ENCODE results near the gene KCP. TPM values are rescaled to one million over a fixed set of nuclear protein-coding genes. Genes with fewer than 3 reads are reported as not detected.

KCP gene
- polyA plus RNA-seq, 3 donors, result 0.11 to 0.16 TPM; not detected in 1

DNA sequence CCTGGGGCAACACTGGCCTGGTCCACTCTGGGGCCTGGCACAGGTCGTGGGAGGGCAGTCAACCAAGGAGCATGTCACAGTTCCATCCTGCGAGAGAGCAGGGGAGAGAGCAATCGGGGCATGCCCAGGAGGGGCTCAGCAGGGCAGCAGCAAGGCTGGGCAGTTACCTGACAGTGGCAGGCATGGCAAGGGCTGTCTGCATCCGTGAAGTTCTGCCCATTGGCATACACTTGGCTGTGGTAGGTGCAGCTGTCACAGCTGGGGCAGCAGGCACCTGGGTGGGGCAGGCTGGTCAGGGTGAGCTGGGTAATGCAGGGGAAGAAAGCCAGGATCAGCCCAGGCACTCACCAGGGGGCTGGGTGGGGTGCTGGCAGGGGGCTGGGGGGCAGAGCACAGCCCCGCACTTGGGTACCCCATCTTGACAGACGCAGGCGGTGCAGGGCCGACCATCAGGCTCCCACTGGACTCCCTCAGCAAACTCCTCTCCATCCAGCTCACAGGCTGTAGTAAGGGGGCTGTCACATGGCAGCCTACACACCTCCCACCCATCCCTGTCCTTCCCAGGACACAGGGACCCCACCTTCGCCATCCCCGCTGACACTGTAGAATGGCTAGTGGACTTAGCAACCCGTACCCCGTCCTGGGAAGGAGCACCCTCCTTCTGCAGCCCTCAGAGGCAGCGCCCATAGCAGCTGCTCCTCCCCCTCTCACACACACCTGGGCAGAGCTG is 17.8 kb downstream of the KCP start:
- H3K4me3 Mint-ChIP-seq, result no peak overlapping the region
- WGBS (ENCODE audit: insufficient coverage), result 96% methylated on average over 12 of the region's 13 CpGs
- H3K27me3 Mint-ChIP-seq (ENCODE audit: low read depth in 3 of 3), result peaks cover 22 to 38% (median 29%) of the 10 kb centered on the region in 3 donors
- no peak overlapping the region for H3K4me2 ChIP-seq (replicated peaks; ENCODE audit: extremely low read depth, low read length, poor library complexity, severe bottlenecking)
- H3K4me1 Mint-ChIP-seq, result no peaks in the 10 kb centered on the region
- no peak for DNase-seq
- peaks cover 0 to 2% of the 10 kb centered on the region in 2 donors for H3K36me3 Mint-ChIP-seq
- H2AFZ ChIP-seq (ENCODE audit: insufficient read depth, low read depth, low read length, poor library complexity, severe bottlenecking), result no peak overlapping the region
- H4K20me1 ChIP-seq (ENCODE audit: insufficient read depth, low read length), result no peaks in the 10 kb centered on the region
- TF ChIP-seq, protein P1, sequence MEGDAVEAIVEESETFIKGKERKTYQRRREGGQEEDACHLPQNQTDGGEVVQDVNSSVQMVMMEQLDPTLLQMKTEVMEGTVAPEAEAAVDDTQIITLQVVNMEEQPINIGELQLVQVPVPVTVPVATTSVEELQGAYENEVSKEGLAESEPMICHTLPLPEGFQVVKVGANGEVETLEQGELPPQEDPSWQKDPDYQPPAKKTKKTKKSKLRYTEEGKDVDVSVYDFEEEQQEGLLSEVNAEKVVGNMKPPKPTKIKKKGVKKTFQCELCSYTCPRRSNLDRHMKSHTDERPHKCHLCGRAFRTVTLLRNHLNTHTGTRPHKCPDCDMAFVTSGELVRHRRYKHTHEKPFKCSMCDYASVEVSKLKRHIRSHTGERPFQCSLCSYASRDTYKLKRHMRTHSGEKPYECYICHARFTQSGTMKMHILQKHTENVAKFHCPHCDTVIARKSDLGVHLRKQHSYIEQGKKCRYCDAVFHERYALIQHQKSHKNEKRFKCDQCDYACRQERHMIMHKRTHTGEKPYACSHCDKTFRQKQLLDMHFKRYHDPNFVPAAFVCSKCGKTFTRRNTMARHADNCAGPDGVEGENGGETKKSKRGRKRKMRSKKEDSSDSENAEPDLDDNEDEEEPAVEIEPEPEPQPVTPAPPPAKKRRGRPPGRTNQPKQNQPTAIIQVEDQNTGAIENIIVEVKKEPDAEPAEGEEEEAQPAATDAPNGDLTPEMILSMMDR (IDR thresholded peaks at IDR 0.05), result no peak
- peaks cover 0 to 10% (median 2%) of the 10 kb centered on the region in 7 donors for H3K9me3 Mint-ChIP-seq
- H3K27ac ChIP-seq (ENCODE audit: low read depth in 1 of 2, low read length in 2 of 2), result no peak overlapping the region
- peaks cover 5 to 8% of the 10 kb centered on the region in 2 donors for H3K4me1 ChIP-seq (ENCODE audit: control insufficient read depth in 1 of 2, insufficient read depth in 2 of 2, low read length in 2 of 2)
- H3K4me3 ChIP-seq (replicated peaks in 1 of 3; ENCODE audit: low read depth in 2 of 3, low read length in 3 of 3), result no peak overlapping the region
- H3K9me3 ChIP-seq (replicated peaks in 1 of 2; ENCODE audit: control insufficient read depth in 1 of 2, insufficient read depth in 1 of 2, low read length in 2 of 2), result no peaks in the 10 kb centered on the region
- no peak overlapping the region for H3K27ac Mint-ChIP-seq
- no peaks in the 10 kb centered on the region for H3K36me3 ChIP-seq (replicated peaks in 1 of 2; ENCODE audit: control insufficient read depth in 1 of 2, insufficient read depth in 2 of 2, low read length in 2 of 2)
- H3K9ac ChIP-seq (ENCODE audit: insufficient read depth, low read length, poor library complexity, severe bottlenecking), result no peak overlapping the region
- H3K27me3 ChIP-seq (ENCODE audit: control insufficient read depth in 2 of 2, insufficient read depth in 2 of 2, low read length in 2 of 2), result peaks cover 11 to 36% of the 10 kb centered on the region in 2 donors
- intact Hi-C loops (cut with micrococcal nuclease), result no loop called here
- H3K79me2 ChIP-seq (ENCODE audit: insufficient read depth, low read length), result no peaks in the 10 kb centered on the region

DNA sequence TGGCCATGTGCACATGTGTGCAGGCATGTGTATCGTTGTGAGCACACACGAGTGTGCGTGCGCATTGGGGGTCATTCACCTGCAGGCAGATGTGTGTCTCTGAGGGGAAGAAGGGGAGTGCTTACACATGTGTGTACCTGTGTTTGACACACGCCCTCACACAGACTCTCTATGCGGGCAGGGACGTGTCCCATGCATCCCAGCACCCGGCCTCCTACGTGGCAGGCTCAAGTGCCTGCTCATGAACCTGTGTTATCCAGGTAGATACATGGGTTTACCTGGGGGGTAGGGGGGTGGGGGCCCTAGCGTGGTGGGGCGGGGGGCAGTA is 18.6 kb downstream of the KCP start:
- WGBS (ENCODE audit: insufficient coverage), result 86% methylated on average over 2 of the region's 11 CpGs
- no peak for DNase-seq

More for the DNA sequence above, 18.6 kb downstream of the KCP start:
- no peaks in the 10 kb centered on the region for H4K20me1 ChIP-seq (ENCODE audit: insufficient read depth, low read length)
- H3K4me3 ChIP-seq (replicated peaks in 1 of 3; ENCODE audit: low read depth in 2 of 3, low read length in 3 of 3), result no peak overlapping the region
- H3K36me3 ChIP-seq (replicated peaks in 1 of 2; ENCODE audit: control insufficient read depth in 1 of 2, insufficient read depth in 2 of 2, low read length in 2 of 2), result no peaks in the 10 kb centered on the region
- H3K79me2 ChIP-seq (ENCODE audit: insufficient read depth, low read length), result no peaks in the 10 kb centered on the region
- intact Hi-C loops (cut with micrococcal nuclease), result no loop called here
- H3K27me3 Mint-ChIP-seq (ENCODE audit: low read depth in 3 of 3), result peaks cover 22 to 39% (median 30%) of the 10 kb centered on the region in 3 donors
- H3K27ac ChIP-seq (ENCODE audit: low read depth in 1 of 2, low read length in 2 of 2), result no peak overlapping the region
- H2AFZ ChIP-seq (ENCODE audit: insufficient read depth, low read depth, low read length, poor library complexity, severe bottlenecking), result no peak overlapping the region
- H3K27ac Mint-ChIP-seq, result no peak overlapping the region
- peaks cover 0 to 10% (median 2%) of the 10 kb centered on the region in 7 donors for H3K9me3 Mint-ChIP-seq
- TF ChIP-seq, protein P1 (IDR thresholded peaks at IDR 0.05), result no peak
- H3K4me1 Mint-ChIP-seq, result no peaks in the 10 kb centered on the region
- no peak overlapping the region for H3K9ac ChIP-seq (ENCODE audit: insufficient read depth, low read length, poor library complexity, severe bottlenecking)
- no peaks in the 10 kb centered on the region for H3K9me3 ChIP-seq (replicated peaks in 1 of 2; ENCODE audit: control insufficient read depth in 1 of 2, insufficient read depth in 1 of 2, low read length in 2 of 2)
- peaks cover 0 to 2% of the 10 kb centered on the region in 2 donors for H3K36me3 Mint-ChIP-seq
- H3K27me3 ChIP-seq (ENCODE audit: control insufficient read depth in 2 of 2, insufficient read depth in 2 of 2, low read length in 2 of 2), result peaks cover 11 to 36% of the 10 kb centered on the region in 2 donors
- peak overlapping the region in 1 of 2 donors; percentile 49 for H3K4me3 Mint-ChIP-seq
- H3K4me1 ChIP-seq (ENCODE audit: control insufficient read depth in 1 of 2, insufficient read depth in 2 of 2, low read length in 2 of 2), result peaks cover 5 to 8% of the 10 kb centered on the region in 2 donors
- H3K4me2 ChIP-seq (replicated peaks; ENCODE audit: extremely low read depth, low read length, poor library complexity, severe bottlenecking), result no peak overlapping the region

Measured in CD14-positive monocyte (primary cell).